HG03439 (cell line): ENCODE measurements around the gene LRRC3B.

ENCODE experiments used
- ATAC-seq: cut with Tn5 transposase; IDR thresholded peaks from one replicate; pipeline ENCODE4 v1.9.1; 2021; ENCODE audit warnings: mild to moderate bottlenecking, moderate library complexity; ENCODE audit not compliant: unreplicated experiment

The LRRC3B gene

DNA sequence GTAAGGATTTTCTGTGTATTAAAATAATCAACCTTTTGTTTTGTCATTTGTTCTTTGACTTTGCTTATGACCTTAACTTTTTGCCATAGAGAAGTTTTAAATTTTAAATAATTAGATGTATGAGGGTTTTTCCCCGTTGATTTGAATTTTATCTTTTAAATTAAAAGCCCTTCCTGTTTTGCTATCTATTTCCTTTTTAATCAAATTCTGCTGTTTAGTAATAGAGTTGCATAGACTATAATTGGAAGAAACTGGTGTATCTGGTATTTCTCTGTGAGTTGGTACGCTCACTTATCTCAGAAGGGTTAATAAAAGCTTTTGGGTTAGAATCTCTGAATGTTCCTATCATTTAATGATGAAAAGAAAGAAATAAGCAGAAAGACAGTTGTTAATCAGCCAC lies 82.2 kb downstream of the LRRC3B start:
- ATAC-seq = no peak

- no peak for ATAC-seq
Observed at GRCh38 chr3:26708501-26708900, 85.9 kb downstream of the LRRC3B start.

DNA sequence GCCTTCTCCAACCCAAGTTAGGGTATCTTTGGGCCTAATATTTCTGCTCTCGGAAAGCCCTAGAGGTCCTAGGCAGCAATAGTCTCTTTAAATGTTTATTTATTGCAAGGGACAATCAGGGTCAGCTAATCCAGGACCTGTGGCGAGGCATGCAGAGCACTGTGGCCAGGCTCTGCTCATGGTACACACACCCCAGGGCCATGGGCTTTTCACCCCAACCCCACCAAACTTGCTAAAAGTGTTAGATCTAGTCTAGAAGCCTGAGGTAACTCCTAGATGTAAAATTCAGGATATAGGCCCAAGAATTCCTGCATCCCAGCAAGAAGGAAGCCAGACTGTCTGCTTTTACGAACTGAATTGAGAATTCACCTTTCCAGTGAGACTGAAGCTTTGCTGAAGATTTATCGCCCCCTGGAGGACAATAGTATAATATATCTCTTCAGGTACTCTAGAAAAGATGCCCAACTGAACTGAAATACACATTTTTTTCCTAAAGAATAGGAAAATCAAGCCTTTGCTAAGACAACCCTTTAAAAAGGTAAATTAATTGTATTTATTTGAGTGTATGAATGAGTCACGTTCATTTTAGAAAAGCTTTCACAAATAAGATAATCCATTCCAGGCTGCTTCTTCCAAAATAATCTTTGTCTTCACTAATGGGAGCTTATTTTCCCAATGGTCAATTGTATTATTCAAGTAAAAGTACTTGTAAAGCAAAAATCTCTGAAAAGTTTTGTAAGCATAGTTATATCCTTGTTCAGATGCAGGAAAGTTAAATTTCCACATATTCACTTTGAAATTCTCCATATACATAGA lies 89.8 kb downstream of the LRRC3B start:
- ATAC-seq = peak; percentile 83

- no peak for ATAC-seq
Observed at GRCh38 chr3:26713091-26713490, 90.5 kb downstream of the LRRC3B start.

DNA sequence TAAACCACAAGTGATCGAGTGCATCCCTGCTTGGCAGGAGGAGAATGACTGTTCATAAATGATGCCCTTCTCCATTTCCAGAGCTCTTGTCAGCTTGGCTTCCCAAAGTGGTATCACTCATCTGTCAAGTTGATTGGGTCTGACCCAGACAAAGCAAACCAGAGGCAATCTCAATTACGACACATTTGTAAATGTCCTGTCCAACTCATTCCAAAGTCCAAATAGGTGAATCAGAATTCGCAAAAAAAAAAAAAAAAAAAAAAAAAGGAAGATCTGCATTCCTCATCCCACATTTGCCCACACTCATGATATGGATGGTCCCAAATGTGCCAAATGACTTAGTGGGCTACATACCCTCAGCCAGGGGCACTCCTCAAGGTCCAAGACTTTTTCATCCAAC lies 91.9 kb downstream of the LRRC3B start:
- no peak for ATAC-seq

GRCh38 chr3:26715431-26715830 lies 92.9 kb downstream of the LRRC3B start:
- no peak for ATAC-seq

DNA sequence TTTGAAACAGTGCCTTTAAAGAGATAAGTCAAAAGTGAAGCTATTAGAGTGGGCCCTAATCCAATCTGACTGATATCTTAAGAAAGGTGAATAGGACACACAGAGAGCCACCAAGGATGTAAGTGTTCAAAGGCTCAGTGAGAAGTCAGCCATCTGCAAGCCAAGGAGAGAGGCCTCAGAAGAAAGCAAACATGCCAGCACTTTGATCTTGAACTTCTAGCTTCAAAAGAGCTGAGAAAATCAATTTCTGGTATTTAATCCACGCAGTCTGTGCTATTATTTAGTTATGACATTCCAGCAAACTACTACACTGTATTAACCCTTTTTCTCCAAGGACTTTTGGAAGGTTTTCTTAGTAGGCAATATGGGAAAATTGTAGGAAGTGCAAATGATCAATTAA lies 95.7 kb downstream of the LRRC3B start:
- ATAC-seq = no peak

DNA sequence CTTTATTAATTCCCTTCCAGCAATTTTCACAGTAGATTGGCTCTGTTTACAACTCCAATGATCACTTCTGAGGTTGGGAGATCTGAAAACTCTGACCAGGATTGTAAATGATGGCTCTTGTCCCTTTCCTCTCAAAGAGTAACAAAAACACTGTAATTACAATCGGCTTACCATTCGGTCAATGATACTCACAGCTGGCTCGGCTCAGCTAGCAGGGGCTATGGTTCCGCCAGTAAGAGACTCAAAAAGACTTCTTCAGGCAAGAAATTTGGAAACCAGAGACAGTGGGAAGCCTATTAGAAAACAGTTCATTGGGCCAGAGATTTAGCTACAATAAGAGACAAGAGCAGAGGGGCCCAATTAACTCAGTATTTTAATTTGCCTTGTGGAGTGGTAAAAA lies 96.6 kb downstream of the LRRC3B start:
- no peak for ATAC-seq

DNA sequence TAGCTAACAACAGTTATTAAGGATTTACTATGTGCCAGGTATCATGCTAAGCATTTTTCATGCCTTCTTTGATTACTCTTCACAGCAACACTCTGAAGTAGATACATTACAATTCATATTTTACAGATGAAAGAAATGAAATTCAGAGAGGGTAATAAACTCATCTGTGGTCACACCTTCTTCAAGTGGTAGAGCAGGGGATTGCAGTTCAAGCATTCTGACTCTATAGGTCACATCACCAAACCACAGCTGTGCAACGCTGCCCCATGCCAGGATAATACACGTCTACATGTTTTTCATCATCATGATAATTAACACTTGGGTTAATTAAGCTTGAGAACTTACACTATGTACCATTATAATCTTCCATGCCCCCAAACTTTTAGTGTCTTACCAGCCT lies 98.5 kb downstream of the LRRC3B start:
- ATAC-seq = no peak

- ATAC-seq = no peak
Observed at GRCh38 chr3:26731843-26732242, 109.3 kb downstream of the LRRC3B start.

GRCh38 chr3:26750263-26750662 lies 127.7 kb downstream of the LRRC3B start:
- ATAC-seq = no peak

GRCh38 chr3:26752466-26752865 lies 129.9 kb downstream of the LRRC3B start:
- ATAC-seq = no peak

DNA sequence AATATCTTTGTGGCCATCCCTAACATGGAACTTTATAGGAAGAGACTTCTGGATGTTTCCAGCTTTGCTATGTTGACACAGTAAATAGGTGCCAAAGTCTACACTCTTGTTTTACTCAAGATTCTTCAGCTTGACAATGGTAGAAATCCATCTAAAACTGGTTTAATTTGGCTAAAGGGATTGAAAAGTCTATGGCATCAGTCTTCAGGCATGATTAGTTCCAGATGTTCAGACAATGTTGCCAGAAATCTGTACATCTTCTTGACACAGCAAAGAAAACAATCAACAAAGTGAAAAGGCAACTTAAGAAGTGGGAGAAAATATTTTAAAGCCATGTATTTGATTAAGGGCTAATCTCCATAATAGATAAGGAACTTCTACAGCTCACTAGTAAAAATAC lies 130.5 kb downstream of the LRRC3B start:
- ATAC-seq = no peak

GRCh38 chr3:26757978-26758377 lies 135.4 kb downstream of the LRRC3B start:
- no peak for ATAC-seq
